Measurements from ENCODE around the gene NSF. TPM values are rescaled to one million over a fixed set of nuclear protein-coding genes. Genes with fewer than 3 reads are reported as not detected.
A peak's percentile ranks its signal among the peaks of the same experiment; 100 is the strongest.

The NSF gene
- total and polyA plus RNA-seq, 2 donors (not counting 3 experiments of a cell fraction or from before 2014, with no cell fraction given) = 18.5 to 43.7 TPM

- TF ChIP-seq GATA2 (IDR thresholded peaks at IDR 0.05; ENCODE audit: insufficient read depth, insufficient read length, low read depth, low read length) (peak; percentile 45), CTCF (IDR thresholded peaks at IDR 0.05; ENCODE audit: extremely low read depth in 1 of 2, insufficient read depth in 1 of 2, low read depth in 1 of 2, low read length in 2 of 2) (no peak), FOS (IDR thresholded peaks at IDR 0.05; ENCODE audit: borderline replicate concordance, insufficient read depth, low read length) (peak; percentile 66), MYC (IDR thresholded peaks at IDR 0.05; ENCODE audit: low read depth, low read length) (no peak)
- Histone ChIP-seq H3K27me3 (ENCODE audit: control insufficient read depth in 2 of 2, insufficient read depth in 2 of 2, low read length in 2 of 2) (no peaks in the 10 kb centered on the region), H3K4me1 (ENCODE audit: control insufficient read depth, extremely low read depth, insufficient read depth, low read length) (peaks cover 4% of the 10 kb centered on the region), H3K4me3 (replicated peaks in 1 of 3; ENCODE audit: insufficient read depth in 1 of 3, low read depth in 1 of 3, low read length in 3 of 3) (no peak overlapping the region), H3K9me3 (replicated peaks; ENCODE audit: control insufficient read depth, insufficient read depth, low read length) (no peaks in the 10 kb centered on the region), H3K36me3 (ENCODE audit: control insufficient read depth in 2 of 2, extremely low read depth in 1 of 2, insufficient read depth in 2 of 2, low read length in 2 of 2) (no peaks in the 10 kb centered on the region), H4K20me1 (replicated peaks; ENCODE audit: control insufficient read depth, extremely low read depth, insufficient read depth, low read length) (no peaks in the 10 kb centered on the region), H3K79me2 (ENCODE audit: control insufficient read depth, insufficient read depth, low read length) (no peaks in the 10 kb centered on the region), H3K9ac (replicated peaks; ENCODE audit: extremely low read depth, insufficient read depth, low read length) (no peak overlapping the region), H3K9me1 (replicated peaks; ENCODE audit: control insufficient read depth, extremely low read depth, insufficient read depth, low read length) (no peaks in the 10 kb centered on the region), H3K4me2 (ENCODE audit: insufficient read depth, low read length) (no peak overlapping the region), H3K27ac (ENCODE audit: insufficient read depth, low read depth, low read length) (no peak overlapping the region), H2AFZ (ENCODE audit: low read depth, low read length) (no peak overlapping the region)
- ChIA-PET POLR2A (no interaction called here), CTCF (no interaction called here)
- no peak for DNase-seq (ENCODE audit: low read depth, low spot score)
- no peak for FAIRE-seq
- no TSS peak for BruUV-seq (replicated peaks)
- intact Hi-C loops (cut with micrococcal nuclease) = no loop called here
- dilution Hi-C loops (cut with MboI; ENCODE audit: extremely low pct_ligation_motif_present, low sequenced_read_pairs) = no loop called here
Observed at GRCh38 chr17:46733837-46734475, 143.5 kb downstream of the NSF start.

GRCh38 chr17:46736100-46736499, 145.6 kb downstream of the NSF start:
- DNase-seq (ENCODE audit: low read depth, low spot score) = no peak
- H3K9ac ChIP-seq (replicated peaks; ENCODE audit: extremely low read depth, insufficient read depth, low read length) = no peak overlapping the region
- ChIA-PET POLR2A (no interaction called here), CTCF (no interaction called here)
- no peak overlapping the region for H3K27ac ChIP-seq (ENCODE audit: insufficient read depth, low read depth, low read length)
- H3K36me3 ChIP-seq (ENCODE audit: control insufficient read depth in 2 of 2, extremely low read depth in 1 of 2, insufficient read depth in 2 of 2, low read length in 2 of 2) = no peaks in the 10 kb centered on the region
- TF ChIP-seq GATA2 (IDR thresholded peaks at IDR 0.05; ENCODE audit: insufficient read depth, insufficient read length, low read depth, low read length) (no peak), JUN (IDR thresholded peaks at IDR 0.05; ENCODE audit: borderline replicate concordance, insufficient read depth, insufficient read length, low read depth) (no peak), POLR2AphosphoS5 (IDR thresholded peaks at IDR 0.05; ENCODE audit: insufficient read depth, low read depth, low read length) (no peak), POLR2A (IDR thresholded peaks at IDR 0.05; ENCODE audit: low read depth, low read length) (no peak), EZH2 (IDR thresholded peaks at IDR 0.05; ENCODE audit: borderline replicate concordance, low read depth, low read length, severe bottlenecking) (no peak), FOS (IDR thresholded peaks at IDR 0.05; ENCODE audit: borderline replicate concordance, insufficient read depth, low read length) (no peak), MYC (IDR thresholded peaks at IDR 0.05; ENCODE audit: low read depth, low read length) (no peak), MAX (IDR thresholded peaks at IDR 0.05; ENCODE audit: insufficient read depth, insufficient read length) (no peak), CTCF (IDR thresholded peaks at IDR 0.05; ENCODE audit: extremely low read depth in 1 of 2, insufficient read depth in 1 of 2, low read depth in 1 of 2, low read length in 2 of 2) (no peak)
- H2AFZ ChIP-seq (ENCODE audit: low read depth, low read length) = no peak overlapping the region
- no peaks in the 10 kb centered on the region for H3K9me3 ChIP-seq (replicated peaks; ENCODE audit: control insufficient read depth, insufficient read depth, low read length)
- dilution Hi-C loops (cut with MboI; ENCODE audit: extremely low pct_ligation_motif_present, low sequenced_read_pairs) (no loop called here), intact Hi-C loops (cut with micrococcal nuclease) (no loop called here)
- no peaks in the 10 kb centered on the region for H3K27me3 ChIP-seq (ENCODE audit: control insufficient read depth in 2 of 2, insufficient read depth in 2 of 2, low read length in 2 of 2)
- H3K79me2 ChIP-seq (ENCODE audit: control insufficient read depth, insufficient read depth, low read length) = no peaks in the 10 kb centered on the region
- BruUV-seq (replicated peaks) = no TSS peak
- H3K4me3 ChIP-seq (replicated peaks in 1 of 3; ENCODE audit: insufficient read depth in 1 of 3, low read depth in 1 of 3, low read length in 3 of 3) = no peak overlapping the region
- no peaks in the 10 kb centered on the region for H3K9me1 ChIP-seq (replicated peaks; ENCODE audit: control insufficient read depth, extremely low read depth, insufficient read depth, low read length)
- FAIRE-seq = no peak
- H3K4me1 ChIP-seq (ENCODE audit: control insufficient read depth, extremely low read depth, insufficient read depth, low read length) = peaks cover 4% of the 10 kb centered on the region
- H3K4me2 ChIP-seq (ENCODE audit: insufficient read depth, low read length) = no peak overlapping the region
- no peaks in the 10 kb centered on the region for H4K20me1 ChIP-seq (replicated peaks; ENCODE audit: control insufficient read depth, extremely low read depth, insufficient read depth, low read length)
